Naive thymus-derived CD8-positive, alpha-beta T cell (primary cell): Measurements from ENCODE around the gene TRPV2. TPM values are rescaled to one million over a fixed set of nuclear protein-coding genes. Genes with fewer than 3 reads are reported as not detected.
A peak's percentile ranks its signal among the peaks of the same experiment; 100 is the strongest.

Source experiments
- ATAC-seq, 2 donors: fragments of 150-1000 bp; cut with Tn5 transposase in 1 of 2; sonication (Bioruptor Pico), chemical (Tn5 transposase) in 1 of 2; 1 replicate in 1 of 2; 2 replicates in 1 of 2; pipeline ENCODE4 v1.10.0; 2021; ENCODE audit warnings: mild to moderate bottlenecking in 2 of 2, moderate library complexity in 2 of 2
- POLR2A ChIA-PET: fragments of 350-600 bp; sonication (Branson Sonifier 250); formaldehyde crosslinking; loops from one replicate; lab custom pipeline; 2021; ENCODE audit warnings: antibody characterized with exemption; lab: Charles Lee
- DNase-seq, 10 donors: peaks; one replicate each; pipeline versions ENCODE4 v3.0.0 to v3.0.0-alpha.2; 2020 to 2022
- H3K27ac Mint-ChIP-seq, 10 donors: one replicate each; pipeline ENCODE4 v1.8.0; 2020 to 2022; ENCODE audit warnings: mild to moderate bottlenecking in 10 of 10, mixed read lengths in 10 of 10, moderate library complexity in 4 of 10, inconsistent platforms in 1 of 10
- H3K27me3 Mint-ChIP-seq, 5 donors: one replicate each; pipeline ENCODE4 v1.8.0; 2021 to 2022; ENCODE audit warnings: mixed read lengths in 5 of 5
- H3K36me3 Mint-ChIP-seq, 3 donors: one replicate each; pipeline ENCODE4 v1.8.0; 2020 to 2022; ENCODE audit warnings: mixed read lengths in 3 of 3, mild to moderate bottlenecking in 2 of 3, inconsistent platforms in 1 of 3
- H3K4me1 Mint-ChIP-seq, 4 donors: one replicate each; pipeline ENCODE4 v1.8.0; 2021 to 2022; ENCODE audit warnings: mixed read lengths in 4 of 4
- H3K4me3 Mint-ChIP-seq, 10 donors: one replicate each; pipeline ENCODE4 v1.8.0; 2020 to 2022; ENCODE audit warnings: mild to moderate bottlenecking in 10 of 10, mixed read lengths in 10 of 10, moderate library complexity in 6 of 10, inconsistent platforms in 1 of 10
- H3K9me3 Mint-ChIP-seq, 9 donors: one replicate each; pipeline ENCODE4 v1.8.0; 2020 to 2022; ENCODE audit warnings: mixed read lengths in 9 of 9, mild to moderate bottlenecking in 3 of 9, inconsistent platforms in 1 of 9, moderate library complexity in 1 of 9
- polyA plus RNA-seq, 3 donors: library from polyadenylated mRNA; unstranded; fragments of 300-500 nt; fragmentation: Illumina TruSeq; gene quantifications; one replicate each; pipeline ENCODE4 v1.2.3, GENCODE V29; 2021
- total RNA-seq, 8 experiments: library from RNA in 2 of 8; stranded (reverse) in 2 of 8; gene quantifications; one replicate each; pipeline ENCODE4 v1.2.3 and lab custom pipeline; 2021 to 2026

The TRPV2 gene
- total and polyA plus RNA-seq, 5 experiments from 2014 or later: 60.9 to 109 (median 87.0) TPM

GRCh38 chr17:16428098-16428882 lies 12.9 kb downstream of the TRPV2 start:
- H3K9me3 Mint-ChIP-seq: no peaks in the 10 kb centered on the region
- ATAC-seq (peak; percentile 70 to 77), DNase-seq (peak in 8 of 10 donors; percentile 20 to 69 (median 38))
- POLR2A ChIA-PET: interaction anchor here (1.6 to 3.7 kb wide), 2 partner anchors 10 to 12 kb away, joined by 11 to 13 read pairs; partner anchors contain the start of gene TRPV2
- H3K27me3 Mint-ChIP-seq: no peaks in the 10 kb centered on the region
- peak overlapping the region in 4 of 10 donors; percentile 20 to 56 (median 34) for H3K27ac Mint-ChIP-seq
- H3K4me3 Mint-ChIP-seq: no peak overlapping the region
- H3K4me1 Mint-ChIP-seq: peaks cover 0 to 6% (median 3%) of the 10 kb centered on the region in 4 donors
- H3K36me3 Mint-ChIP-seq: peaks cover 0 to 79% (median 2%) of the 10 kb centered on the region in 3 donors

- Mint-ChIP-seq H3K27me3 (no peaks in the 10 kb centered on the region), H3K4me1 (peaks cover 0 to 6% (median 3%) of the 10 kb centered on the region in 4 donors), H3K36me3 (peaks cover 0 to 74% (median 2%) of the 10 kb centered on the region in 3 donors), H3K27ac (peak overlapping the region in 4 of 10 donors; percentile 37 to 58 (median 47)), H3K9me3 (no peaks in the 10 kb centered on the region), H3K4me3 (no peak overlapping the region)
- DNase-seq: no peak
- no peak for ATAC-seq
- POLR2A ChIA-PET: interaction anchor here (1.4 to 3.7 kb wide), 2 partner anchors 9 to 13 kb away, joined by 3 to 13 read pairs; partner anchors contain the start of gene TRPV2
Measured at GRCh38 chr17:16429083-16429482, 13.7 kb downstream of the TRPV2 start.

- peaks cover 0 to 60% (median 2%) of the 10 kb centered on the region in 3 donors for H3K36me3 Mint-ChIP-seq
- DNase-seq (no peak), ATAC-seq (no peak)
- H3K9me3 Mint-ChIP-seq: no peaks in the 10 kb centered on the region
- no peaks in the 10 kb centered on the region for H3K27me3 Mint-ChIP-seq
- POLR2A ChIA-PET: interaction anchor here (0.7 to 1.4 kb wide), 5 partner anchors 8 to 142 kb away, joined by 3 to 4 read pairs (median 3); no protein-coding TSS in a partner anchor
- H3K27ac Mint-ChIP-seq: peak overlapping the region in 3 of 10 donors; percentile 11 to 72 (median 41)
- peaks cover 0 to 10% (median 6%) of the 10 kb centered on the region in 4 donors for H3K4me1 Mint-ChIP-seq
- H3K4me3 Mint-ChIP-seq: no peak overlapping the region
Measured at GRCh38 chr17:16430650-16431049, 15.3 kb downstream of the TRPV2 start.

- no peaks in the 10 kb centered on the region for H3K27me3 Mint-ChIP-seq
- DNase-seq (no peak), ATAC-seq (no peak)
- no peak overlapping the region for H3K27ac Mint-ChIP-seq
- no peaks in the 10 kb centered on the region for H3K9me3 Mint-ChIP-seq
- H3K36me3 Mint-ChIP-seq: peaks cover 0 to 48% (median 2%) of the 10 kb centered on the region in 3 donors
- no peak overlapping the region for H3K4me3 Mint-ChIP-seq
- peaks cover 0 to 15% (median 13%) of the 10 kb centered on the region in 4 donors for H3K4me1 Mint-ChIP-seq
- POLR2A ChIA-PET: interaction anchor here (0.7 to 1.3 kb wide), 3 partner anchors 16 to 25 kb away, joined by 3 to 6 read pairs (median 4); partner anchors contain the start of gene TRPV2
Measured at GRCh38 chr17:16432017-16432416, 16.6 kb downstream of the TRPV2 start.

- POLR2A ChIA-PET: interaction anchor here (1.1 kb wide), 1 partner anchor 53 kb away, joined by 3 read pairs; the partner anchor contains the start of gene UBB
- Mint-ChIP-seq H3K4me1 (peaks cover 6 to 25% (median 19%) of the 10 kb centered on the region in 4 donors), H3K27ac (peak overlapping the region in 3 of 10 donors; percentile 2 to 72 (median 27)), H3K27me3 (no peaks in the 10 kb centered on the region), H3K9me3 (no peaks in the 10 kb centered on the region), H3K36me3 (peaks cover 0 to 39% (median 2%) of the 10 kb centered on the region in 3 donors), H3K4me3 (no peak overlapping the region)
- DNase-seq (no peak), ATAC-seq (no peak)
Measured at GRCh38 chr17:16433514-16433913, 18.1 kb downstream of the TRPV2 start.

- ATAC-seq (no peak), DNase-seq (no peak)
- Mint-ChIP-seq H3K27me3 (no peaks in the 10 kb centered on the region), H3K4me3 (no peak overlapping the region), H3K4me1 (peaks cover 13 to 31% (median 24%) of the 10 kb centered on the region in 4 donors), H3K27ac (peak overlapping the region in 5 of 10 donors; percentile 18 to 87 (median 74)), H3K36me3 (peaks cover 0 to 27% (median 0%) of the 10 kb centered on the region in 3 donors), H3K9me3 (no peaks in the 10 kb centered on the region)
- POLR2A ChIA-PET: interaction anchor here (1.1 kb wide), 1 partner anchor 54 kb away, joined by 3 read pairs; the partner anchor contains the start of gene UBB
Measured at GRCh38 chr17:16434662-16435061, 19.3 kb downstream of the TRPV2 start.

GRCh38 chr17:16435925-16436886 lies 20.8 kb downstream of the TRPV2 start:
- H3K36me3 Mint-ChIP-seq: peaks cover 0 to 25% (median 6%) of the 10 kb centered on the region in 3 donors
- no peaks in the 10 kb centered on the region for H3K27me3 Mint-ChIP-seq
- H3K4me3 Mint-ChIP-seq: no peak overlapping the region
- no peak for ATAC-seq
- peak overlapping the region in 9 of 10 donors; percentile 57 to 92 (median 80) for H3K27ac Mint-ChIP-seq
- POLR2A ChIA-PET: interaction anchor here (0.6 to 5.5 kb wide), 5 partner anchors 20 to 100 kb away, joined by 3 to 58 read pairs (median 4); partner anchors contain the start of genes TRPV2 and UBB
- peaks cover 28 to 41% (median 35%) of the 10 kb centered on the region in 4 donors for H3K4me1 Mint-ChIP-seq
- no peak for DNase-seq
- H3K9me3 Mint-ChIP-seq: no peaks in the 10 kb centered on the region

- H3K27me3 Mint-ChIP-seq: no peaks in the 10 kb centered on the region
- POLR2A ChIA-PET: interaction anchor here (0.6 to 5.5 kb wide), 5 partner anchors 10 to 99 kb away, joined by 3 to 58 read pairs (median 11); partner anchors contain the start of gene TRPV2
- no peak for DNase-seq
- peaks cover 32 to 49% (median 41%) of the 10 kb centered on the region in 4 donors for H3K4me1 Mint-ChIP-seq
- peaks cover 3 to 30% (median 11%) of the 10 kb centered on the region in 3 donors for H3K36me3 Mint-ChIP-seq
- peak overlapping the region in 8 of 10 donors; percentile 29 to 84 (median 54) for H3K27ac Mint-ChIP-seq
- H3K9me3 Mint-ChIP-seq: no peaks in the 10 kb centered on the region
- ATAC-seq: no peak
- H3K4me3 Mint-ChIP-seq: no peak overlapping the region
Measured at GRCh38 chr17:16437083-16437482, 21.7 kb downstream of the TRPV2 start.

GRCh38 chr17:16438173-16438556 lies 22.8 kb downstream of the TRPV2 start:
- POLR2A ChIA-PET: interaction anchor here (0.5 to 5.5 kb wide), 18 partner anchors 8 to 1038 kb away, joined by 3 to 58 read pairs (median 5); partner anchors contain the start of genes CENPV, LRRC75A, NCOR1 and PIGL
- Mint-ChIP-seq H3K4me1 (peaks cover 39 to 60% (median 51%) of the 10 kb centered on the region in 4 donors), H3K36me3 (peaks cover 4 to 31% (median 13%) of the 10 kb centered on the region in 3 donors), H3K27me3 (no peaks in the 10 kb centered on the region), H3K4me3 (peak overlapping the region; percentile 98 to 100 (median 99)), H3K27ac (peak overlapping the region; percentile 95 to 99 (median 98)), H3K9me3 (no peaks in the 10 kb centered on the region)
- DNase-seq: no peak
- ATAC-seq: no peak

GRCh38 chr17:16438557-16439302 lies 23.4 kb downstream of the TRPV2 start:
- H3K27ac Mint-ChIP-seq: peak overlapping the region; percentile 95 to 99 (median 98)
- peaks cover 39 to 60% (median 52%) of the 10 kb centered on the region in 4 donors for H3K4me1 Mint-ChIP-seq
- H3K36me3 Mint-ChIP-seq: peaks cover 4 to 33% (median 13%) of the 10 kb centered on the region in 3 donors
- no peaks in the 10 kb centered on the region for H3K27me3 Mint-ChIP-seq
- ATAC-seq (peak; percentile 89 to 90), DNase-seq (peak; percentile 88 to 98 (median 96))
- H3K4me3 Mint-ChIP-seq: peak overlapping the region; percentile 98 to 100 (median 99)
- POLR2A ChIA-PET: interaction anchor here (0.5 to 5.5 kb wide), 19 partner anchors 9 to 1038 kb away, joined by 3 to 58 read pairs (median 5); partner anchors contain the start of genes CENPV, LRRC75A, NCOR1 and PIGL
- H3K9me3 Mint-ChIP-seq: no peaks in the 10 kb centered on the region
